HG02642 (cell line): ENCODE data around the gene ZRANB3.
"Not testable (repeated sequence)": the region's sequence is repeated elsewhere in the genome, so short reads cannot be mapped to it uniquely, and the experiment has no call there.

Source experiments
- ATAC-seq: cut with Tn5 transposase; IDR thresholded peaks from one replicate; pipeline ENCODE4 v1.9.1; 2021; ENCODE audit warnings: mild to moderate bottlenecking; ENCODE audit not compliant: unreplicated experiment, poor library complexity

The ZRANB3 gene

DNA sequence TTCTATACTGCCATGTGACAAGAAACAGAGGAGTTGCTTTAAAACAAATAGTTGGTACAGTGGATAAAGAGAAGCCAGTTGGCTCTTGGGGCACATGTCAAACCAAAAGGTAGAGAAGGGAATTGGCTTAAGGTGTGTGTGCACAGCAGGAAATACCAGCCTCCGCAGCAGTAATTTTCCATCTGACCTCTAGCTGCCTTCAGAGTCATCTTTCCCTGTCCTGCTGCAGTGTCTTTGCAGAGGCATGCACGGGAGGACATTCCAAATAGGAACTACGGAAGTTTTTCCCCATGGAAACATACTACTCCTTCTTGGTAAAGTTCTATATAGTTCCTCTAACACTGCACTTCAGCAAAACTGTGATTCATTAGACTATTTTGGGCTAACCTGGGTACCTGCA lies 379.4 kb downstream of the ZRANB3 start:
- ATAC-seq: no peak

DNA sequence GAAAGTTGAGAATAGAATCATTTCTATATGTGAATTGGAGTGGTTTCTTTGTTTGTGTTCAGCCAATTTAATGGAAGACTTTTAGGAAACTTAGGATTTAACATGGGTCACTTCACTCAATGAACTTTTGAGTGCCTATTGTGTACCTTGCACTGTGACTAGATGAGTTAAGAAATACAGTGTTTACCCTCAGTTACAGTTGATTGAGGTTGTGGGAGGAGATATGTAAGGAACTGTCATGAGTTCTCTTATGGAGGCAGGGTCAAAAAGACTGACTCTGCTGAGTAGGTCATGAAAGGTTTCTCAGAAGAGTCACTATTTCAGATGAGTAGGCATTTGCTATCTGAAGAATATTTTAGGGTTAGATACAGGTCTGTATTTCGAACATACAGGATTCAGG lies 380.3 kb downstream of the ZRANB3 start:
- no peak for ATAC-seq

DNA sequence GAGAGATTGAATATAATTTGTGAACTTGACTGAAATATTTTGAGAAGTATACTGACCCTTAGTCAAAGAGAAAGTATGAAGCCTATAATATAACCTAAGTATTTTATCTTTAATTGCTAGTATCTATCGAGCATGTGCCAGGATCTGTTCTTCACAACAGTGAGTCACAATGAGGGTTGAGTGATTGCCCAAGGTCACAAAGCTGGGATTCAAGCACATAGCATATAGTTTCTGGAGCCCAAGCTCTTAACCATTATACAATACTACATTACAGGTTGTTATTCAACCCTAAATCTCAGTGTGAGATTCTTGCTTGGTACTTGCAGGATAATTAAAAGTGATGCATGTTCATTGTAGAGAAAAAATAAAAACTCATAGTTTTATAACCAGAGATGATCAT lies 381.8 kb downstream of the ZRANB3 start:
- ATAC-seq: no peak

DNA sequence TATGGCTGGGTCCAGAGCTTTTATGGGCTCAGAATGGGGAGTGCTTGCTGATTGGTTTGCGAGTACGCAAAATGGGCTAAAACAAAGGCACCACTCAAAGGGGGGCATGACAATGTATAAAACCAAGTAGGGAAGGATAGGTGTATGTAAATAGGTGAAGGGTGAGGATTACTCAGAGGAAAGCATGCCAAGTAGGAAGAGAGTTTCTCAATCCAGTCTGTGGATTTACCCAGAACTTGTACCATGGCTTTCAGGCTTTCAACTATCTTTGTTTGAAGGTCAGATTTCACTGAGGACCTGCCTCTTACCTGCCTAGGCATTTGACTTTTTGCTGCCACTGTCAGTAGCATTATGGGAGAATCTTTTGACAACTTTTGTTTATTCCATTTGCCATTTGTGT lies 386.7 kb downstream of the ZRANB3 start:
- no peak for ATAC-seq

DNA sequence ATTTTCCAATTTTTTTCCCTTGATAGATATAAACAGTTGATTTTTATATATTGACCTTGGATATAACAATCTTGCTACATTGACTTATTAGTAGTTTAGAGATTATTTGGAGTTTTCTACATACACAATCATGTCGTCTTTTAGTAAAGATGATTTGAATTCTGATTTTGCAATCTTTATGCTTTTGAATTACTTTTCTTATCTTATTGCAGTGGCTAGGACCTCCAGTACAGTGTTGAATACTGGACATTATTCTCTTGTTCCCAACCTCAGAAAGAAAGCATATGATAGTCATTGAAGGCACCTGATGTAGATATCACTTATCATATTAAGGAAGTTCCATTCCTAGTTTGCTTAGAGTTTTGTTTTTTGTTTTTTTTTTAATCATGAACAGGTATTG lies 388.7 kb downstream of the ZRANB3 start:
- ATAC-seq: no peak

DNA sequence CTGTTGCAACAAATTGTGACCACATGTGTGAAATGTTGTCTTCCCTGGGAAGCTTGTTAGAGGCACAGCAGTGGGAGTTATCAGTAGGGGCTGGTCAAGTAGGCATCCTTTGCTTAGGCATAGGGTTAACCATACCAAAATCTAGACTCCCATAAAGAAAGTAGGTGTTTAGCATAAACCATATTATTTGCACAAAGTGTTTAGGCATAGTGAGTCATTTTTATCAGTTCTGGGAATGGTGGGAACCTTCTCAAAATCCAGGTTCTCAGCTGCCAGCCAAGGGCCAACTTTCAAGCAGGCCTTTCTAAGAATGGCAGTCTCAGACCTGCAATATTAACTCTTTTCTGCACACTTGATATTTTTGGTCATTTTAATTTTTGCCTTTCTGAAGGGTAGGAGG lies 390.4 kb downstream of the ZRANB3 start:
- ATAC-seq: no peak

DNA sequence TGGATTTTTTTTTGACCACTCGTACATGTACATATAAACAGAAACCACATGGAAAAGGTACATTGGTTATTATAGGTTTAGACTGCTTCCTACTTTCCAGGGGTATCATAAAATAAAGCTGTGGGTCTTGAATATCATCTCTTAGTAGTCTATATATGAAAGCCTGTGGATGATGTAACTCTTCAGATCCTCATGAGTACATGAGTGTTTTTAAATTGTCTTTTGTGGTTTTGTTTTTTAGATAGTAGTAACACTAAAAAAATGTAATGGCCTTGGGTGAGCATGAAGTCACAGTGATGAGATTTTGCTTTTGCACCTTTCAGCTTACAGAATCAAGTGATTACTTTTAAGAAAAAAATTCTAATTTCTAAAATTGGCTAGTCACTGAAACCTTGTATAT lies 398.7 kb downstream of the ZRANB3 start:
- no peak for ATAC-seq

DNA sequence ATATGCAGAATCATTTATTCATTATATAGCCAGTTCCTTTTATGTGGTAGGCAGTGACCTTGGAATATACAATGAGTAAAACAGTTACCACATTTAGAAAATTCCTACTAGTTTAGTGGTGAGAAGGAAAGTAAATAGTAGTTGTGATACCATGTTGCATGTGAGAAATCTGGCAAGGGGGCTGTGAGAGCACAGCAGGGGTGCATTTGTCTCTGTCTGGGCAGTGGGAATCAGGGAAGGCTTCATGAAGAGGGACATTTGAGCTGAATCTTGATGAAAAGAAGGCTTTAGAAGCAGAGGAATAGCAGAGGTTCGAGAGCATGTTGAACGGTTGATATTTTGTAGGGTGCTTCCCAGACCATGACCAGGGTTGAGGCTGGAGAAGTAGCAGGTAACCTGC lies 400.3 kb downstream of the ZRANB3 start:
- no peak for ATAC-seq

DNA sequence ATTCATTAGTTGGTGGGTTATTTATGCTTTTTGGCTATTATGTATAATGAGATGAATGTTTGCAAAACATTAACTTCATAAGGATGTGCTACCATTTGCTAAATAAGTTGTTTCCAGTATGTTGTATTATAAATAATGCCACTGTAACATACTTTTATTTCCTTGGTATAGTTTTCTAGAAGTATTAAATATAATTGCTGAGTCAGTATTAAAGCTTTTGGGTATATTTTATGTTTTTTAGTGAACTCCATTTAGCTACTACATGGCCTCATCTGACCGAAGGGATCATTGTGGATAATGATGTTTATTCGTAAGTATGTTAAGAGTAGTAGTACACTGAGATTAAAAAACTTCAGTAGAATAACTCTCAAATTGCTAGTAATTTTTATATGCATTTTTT lies 405.1 kb downstream of the ZRANB3 start:
- ATAC-seq: no peak

DNA sequence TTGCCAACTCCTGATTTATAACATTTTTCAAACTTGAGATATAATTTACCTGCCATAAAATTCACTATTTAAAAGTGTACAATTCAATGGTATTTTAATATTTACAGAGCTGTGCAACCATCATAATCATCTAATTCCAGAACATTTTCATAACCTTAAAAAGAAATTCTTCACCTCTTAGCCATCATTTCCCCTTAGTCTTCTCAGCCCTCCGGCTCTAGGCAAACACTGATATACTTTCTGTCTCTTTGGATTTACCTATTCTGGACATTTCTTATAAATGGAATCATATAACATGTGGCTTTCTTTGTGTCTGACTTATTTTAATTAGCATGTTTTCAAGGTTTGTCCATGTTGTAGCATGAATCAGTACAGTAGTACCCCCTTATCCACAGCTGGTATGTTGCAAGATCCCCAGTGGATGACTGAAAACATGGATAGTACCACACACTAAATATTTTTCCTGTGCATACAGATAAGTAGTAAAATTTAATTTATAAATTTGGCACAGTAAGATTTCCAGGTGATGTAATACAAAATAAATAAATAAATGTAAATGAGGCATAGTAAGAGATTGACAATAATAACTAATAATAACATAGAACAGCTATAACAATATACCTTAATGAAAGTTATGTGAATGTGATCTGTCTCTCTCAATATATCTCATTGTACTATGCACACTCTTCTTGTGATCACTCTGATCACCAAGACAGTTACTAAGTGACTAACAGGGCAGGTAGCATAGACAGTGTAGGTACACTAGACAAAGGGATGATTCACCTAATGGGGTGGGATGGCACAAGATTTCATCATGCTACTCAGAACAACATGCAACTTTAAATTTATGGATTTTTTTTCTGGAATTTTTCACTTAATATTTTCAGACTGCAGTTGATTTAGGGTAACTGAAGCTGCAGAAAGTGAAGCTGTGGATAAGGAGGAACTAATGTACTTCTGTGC lies 405.8 kb downstream of the ZRANB3 start:
- no peak for ATAC-seq

DNA sequence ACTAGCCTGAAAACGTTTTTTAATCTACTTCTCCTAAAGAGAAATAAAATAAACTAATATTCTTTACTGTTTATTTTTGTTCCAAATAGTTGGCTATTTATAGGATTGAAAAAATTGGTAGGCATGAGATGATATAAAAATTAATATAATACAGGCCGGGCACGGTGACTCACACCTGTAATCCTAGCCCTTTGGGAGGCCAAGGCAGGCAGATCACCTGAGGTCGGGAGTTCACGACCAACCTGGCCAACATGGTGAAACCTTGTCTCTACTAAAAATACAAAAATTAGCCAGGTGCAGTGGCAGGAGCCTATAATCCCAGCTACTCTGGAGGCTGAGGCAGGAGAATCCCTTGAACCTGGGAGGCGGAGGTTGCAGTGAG lies 409.4 kb downstream of the ZRANB3 start:
- not testable (repeated sequence) for ATAC-seq

DNA sequence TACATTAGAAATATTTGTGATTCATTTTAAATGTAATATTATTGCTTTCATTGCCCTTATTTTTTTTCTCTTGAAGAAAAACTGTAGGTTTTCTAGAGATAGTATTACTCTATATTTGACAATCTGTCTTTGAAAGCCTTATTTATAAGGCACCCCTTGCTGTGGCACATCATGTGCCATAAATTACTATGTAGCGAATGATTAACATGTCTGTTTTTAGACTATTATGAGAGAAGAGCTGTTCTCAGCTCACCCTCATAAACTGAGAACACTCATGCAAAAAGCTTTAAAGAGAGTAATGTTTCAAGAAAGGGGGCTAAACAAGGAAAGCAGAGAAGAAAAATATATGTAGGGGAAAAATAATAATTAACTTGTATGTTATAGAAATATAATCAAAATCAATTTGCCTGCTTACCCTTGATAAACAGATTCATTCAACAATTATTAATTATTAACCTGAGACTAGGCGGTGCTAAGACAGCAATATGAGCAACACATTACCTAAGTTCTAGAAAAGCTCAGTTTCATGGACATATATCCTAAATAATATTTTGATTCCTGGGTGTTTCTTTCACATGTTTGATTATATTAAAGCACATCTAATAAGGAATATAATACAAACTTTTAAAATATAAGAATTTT lies 409.9 kb downstream of the ZRANB3 start:
- ATAC-seq: no peak

DNA sequence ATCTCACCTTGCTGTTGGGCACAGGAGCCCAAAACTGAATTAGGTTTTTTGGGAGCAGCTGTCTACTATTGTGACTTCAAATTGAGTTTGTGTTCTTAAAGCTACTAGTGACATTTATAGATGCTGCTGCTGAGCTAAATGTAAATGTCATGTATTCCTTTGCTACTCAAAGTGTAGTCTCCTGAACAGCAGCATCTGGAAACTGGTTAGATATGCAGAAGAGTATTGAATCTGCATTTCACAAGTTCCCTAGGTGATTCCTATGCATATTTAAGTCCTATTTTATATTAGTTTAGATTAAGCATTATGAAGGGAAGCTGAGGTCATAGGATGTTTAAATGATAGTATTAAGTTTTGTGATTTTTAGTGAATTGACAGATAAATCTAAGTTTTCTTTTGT lies 411.4 kb downstream of the ZRANB3 start:
- no peak for ATAC-seq

DNA sequence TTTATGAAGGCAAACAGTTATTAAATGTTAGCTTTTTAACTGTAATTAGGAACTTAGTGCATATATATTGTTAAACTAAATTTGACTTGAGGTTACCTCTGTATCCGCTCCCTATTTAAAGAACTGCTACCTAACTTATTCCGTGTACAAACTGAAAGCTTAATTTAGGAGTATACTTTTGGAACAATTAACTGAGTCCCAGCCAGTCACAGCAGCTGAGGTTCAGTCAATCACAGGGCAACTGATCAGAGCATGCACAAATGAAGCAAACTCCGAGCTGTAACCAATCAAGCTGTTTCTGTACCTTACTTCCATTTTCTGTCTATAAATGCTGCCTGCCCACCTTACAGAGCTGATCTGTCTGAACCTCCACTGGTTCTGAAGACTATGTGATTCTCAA lies 417.7 kb downstream of the ZRANB3 start:
- no peak for ATAC-seq

DNA sequence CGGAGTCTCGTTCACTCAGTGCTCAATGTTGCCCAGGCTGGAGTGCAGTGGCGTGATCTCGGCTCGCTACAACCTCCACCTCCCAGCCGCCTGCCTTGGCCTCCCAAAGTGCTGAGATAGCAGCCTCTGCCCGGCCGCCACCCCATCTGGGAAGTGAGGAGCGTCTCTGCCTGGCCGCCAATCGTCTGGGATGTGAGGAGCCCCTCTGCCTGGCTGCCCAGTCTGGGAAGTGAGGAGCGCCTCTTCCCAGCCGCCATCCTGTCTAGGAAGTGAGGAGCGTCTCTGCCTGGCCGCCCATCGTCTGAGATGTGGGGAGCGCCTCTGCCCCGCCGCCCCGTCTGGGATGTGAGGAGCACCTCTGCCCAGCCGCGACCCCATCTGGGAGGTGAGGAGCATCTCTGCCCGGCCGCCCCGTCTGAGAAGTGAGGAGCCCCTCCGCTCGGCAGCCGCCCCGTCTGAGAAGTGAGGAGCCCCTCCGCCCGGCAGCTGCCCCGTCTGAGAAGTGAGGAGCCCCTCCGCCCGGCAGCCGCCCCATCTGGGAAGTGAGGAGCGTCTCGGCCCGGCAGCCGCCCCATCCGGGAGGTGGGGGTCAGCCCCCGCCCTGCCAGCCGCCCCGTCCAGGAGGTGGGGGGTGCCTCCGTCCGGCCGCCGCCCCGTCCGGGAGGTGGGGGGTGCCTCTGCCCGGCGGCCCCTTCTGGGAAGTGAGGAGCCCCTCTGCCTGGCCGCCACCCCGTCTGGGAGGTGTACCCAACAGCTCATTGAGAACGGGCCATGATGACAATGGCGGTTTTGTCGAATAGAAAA lies 425.3 kb downstream of the ZRANB3 start:
- ATAC-seq: not testable (repeated sequence)

DNA sequence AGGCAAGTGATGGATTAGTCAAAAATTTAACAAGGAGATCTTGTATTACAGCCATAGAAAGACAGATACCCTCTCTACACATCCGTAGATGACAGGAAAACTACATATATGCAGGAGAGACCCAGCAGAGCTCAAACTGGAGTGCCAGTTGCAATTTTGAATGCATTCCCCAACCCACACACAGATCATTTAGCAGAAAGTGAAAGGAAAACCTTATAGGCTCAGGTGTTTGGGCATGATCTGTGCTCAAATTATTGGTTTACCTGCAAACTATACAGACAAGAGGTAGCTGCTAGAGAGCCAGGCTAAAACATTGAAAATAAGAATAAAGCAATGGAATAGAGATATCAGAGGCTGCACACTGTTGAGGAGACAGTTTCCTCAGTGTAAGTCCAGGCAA lies 427.2 kb downstream of the ZRANB3 start:
- no peak for ATAC-seq

DNA sequence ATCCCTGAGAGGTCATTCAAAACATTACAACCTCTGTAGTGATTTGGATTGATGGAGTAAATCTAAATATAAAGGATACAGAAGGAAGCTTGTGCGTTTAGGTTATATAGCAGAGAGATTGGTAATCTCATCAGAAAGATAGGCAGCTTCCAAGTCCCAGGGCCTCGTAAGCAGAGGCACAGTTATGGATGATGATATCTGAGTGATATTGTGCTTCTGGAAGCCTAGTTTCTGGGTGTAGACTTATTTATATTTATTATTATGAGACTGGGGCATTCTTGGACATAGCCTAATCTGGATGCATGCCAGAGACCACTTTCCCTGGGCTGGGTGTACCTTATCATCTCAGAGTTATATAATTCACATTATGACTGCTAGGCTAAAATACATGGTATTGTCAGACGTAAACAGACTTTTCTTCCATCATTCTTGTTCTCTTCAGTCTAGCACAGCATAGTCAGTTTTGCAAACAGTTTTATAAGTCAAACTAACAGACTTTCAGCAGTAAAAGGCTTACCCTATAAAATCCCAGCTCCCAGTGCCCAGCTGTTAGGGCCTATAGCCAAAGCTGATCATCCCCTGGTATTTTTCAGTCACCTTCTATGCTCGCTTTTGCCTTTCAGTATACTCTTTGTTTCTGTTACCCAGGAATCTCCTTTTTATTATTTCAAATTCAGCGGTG lies 431.1 kb downstream of the ZRANB3 start:
- ATAC-seq: no peak

DNA sequence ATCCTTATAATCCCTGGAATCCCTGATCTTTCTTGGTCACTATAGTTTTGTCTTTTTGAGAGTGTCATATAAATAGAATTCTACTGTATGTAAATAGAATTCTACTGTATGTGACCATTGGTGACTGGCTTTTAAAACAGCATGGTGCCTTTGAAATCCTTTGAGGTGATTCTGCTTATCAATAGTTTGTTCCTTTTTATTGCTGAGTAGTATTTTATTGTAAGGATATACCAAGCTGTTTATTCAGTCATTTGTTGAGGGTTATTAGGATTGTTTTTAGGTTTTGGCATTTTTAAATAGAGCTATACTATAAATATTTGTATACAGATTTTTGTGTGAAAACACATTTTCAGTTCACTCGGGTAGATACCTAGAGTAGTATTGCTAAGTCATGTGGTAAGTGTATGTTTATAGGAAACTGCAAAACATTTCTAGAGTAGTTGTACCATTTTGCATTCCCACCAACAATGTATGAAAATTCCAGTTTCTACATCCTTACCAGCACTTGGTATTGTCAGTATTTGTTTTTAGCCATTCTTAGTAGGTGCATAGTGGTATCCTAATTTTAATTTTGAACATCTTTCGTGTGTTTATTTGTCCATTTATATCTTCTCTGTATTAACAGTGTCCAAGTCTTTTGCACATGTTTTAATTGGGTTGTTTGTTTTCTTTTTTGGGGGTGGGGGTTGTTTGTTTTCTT lies 433.3 kb downstream of the ZRANB3 start:
- ATAC-seq: no peak

DNA sequence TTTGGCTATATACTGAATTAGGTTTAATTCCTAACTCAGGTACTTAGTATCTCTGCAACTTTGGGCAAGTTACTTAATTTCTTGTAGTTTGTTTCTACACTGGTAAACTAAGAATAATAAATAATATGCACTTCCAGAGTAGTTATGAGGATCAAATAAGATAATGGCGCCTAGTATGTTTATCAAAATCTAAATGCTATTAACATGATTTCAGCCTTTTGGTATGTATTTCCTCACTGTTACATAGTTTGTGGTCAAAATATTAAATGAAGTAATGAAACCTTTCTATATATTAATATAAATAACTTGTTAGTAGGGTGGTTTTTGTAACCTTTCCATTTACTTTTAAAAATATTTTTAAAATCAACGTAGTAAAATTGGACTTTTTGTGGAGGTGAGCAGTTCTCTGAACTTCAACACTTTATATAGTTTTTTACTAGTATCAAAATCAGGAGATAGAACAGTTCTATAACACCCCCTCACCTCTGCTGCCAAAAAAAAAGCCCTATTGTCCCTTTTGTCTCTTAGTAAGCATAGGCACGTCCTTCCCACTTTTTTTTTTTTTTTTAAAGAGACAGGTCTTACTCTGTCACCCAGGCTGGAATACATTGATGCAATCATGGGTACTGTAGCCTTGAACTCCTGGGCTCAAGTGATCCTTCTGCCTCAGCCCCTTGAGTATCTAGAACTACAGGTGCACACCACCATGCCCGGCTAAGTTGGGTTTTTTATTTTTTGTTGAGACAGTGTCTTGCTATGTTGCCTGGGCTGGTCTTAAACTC lies 434.2 kb downstream of the ZRANB3 start:
- ATAC-seq: no peak
